Lower leg skin (tissue), 4 donors: ENCODE measurements around the gene TRUB1. TPM values are rescaled to one million over a fixed set of nuclear protein-coding genes. Genes with fewer than 3 reads are reported as not detected.

Experiments used
- DNase-seq, 2 donors: peaks; one replicate each; pipeline ENCODE4 v3.0.0-alpha.2; 2019; ENCODE audit warnings: low spot score in 2 of 2
- H3K4me3 ChIP-seq: fragments of 200-600 bp; sonication (generic); 2 replicates; pipeline ENCODE4 v1.5.1; 2017; ENCODE audit warnings: mild to moderate bottlenecking, low read depth; ENCODE audit not compliant: poor library complexity, severe bottlenecking
- CTCF ChIP-seq, 3 donors: fragments of 450-650 bp; IDR thresholded peaks; one replicate each; pipeline ENCODE4 v1.5.1; 2016; ENCODE audit warnings: antibody characterized with exemption in 3 of 3, mild to moderate bottlenecking in 3 of 3, moderate library complexity in 2 of 3
- POLR2A ChIP-seq, 2 donors: fragments of 450-650 bp; IDR thresholded peaks; one replicate each; pipeline ENCODE4 v1.6.1; 2016 to 2017; ENCODE audit warnings: antibody characterized with exemption in 2 of 2, mild to moderate bottlenecking in 1 of 2, moderate library complexity in 1 of 2
- WGBS, 2 donors: methylation state at CpG; one replicate each; pipeline ENCODE4 v1.1.5; 2018; 5-methylcytosine and 5-hydroxymethylcytosine counted together
- intact Hi-C: fragments of 100-400 bp; cut with DNase I; formaldehyde crosslinking; loops from one replicate; pipeline ENCODE4 v1.15.0; 2023; ENCODE audit warnings: low total_unique reads
- total RNA-seq, 4 donors: library from RNA; depleted of rRNA; stranded (reverse); fragments of >200 nt; gene quantifications; one replicate each; pipeline ENCODE4 v1.1.0, GENCODE V29; 2016

Gene TRUB1
- total RNA-seq, 4 donors from 2014 or later: 8.5 to 21.2 (median 13.3) TPM

GRCh38 chr10:115023715-115024114, 85.7 kb downstream of the TRUB1 start:
- TF ChIP-seq CTCF (IDR thresholded peaks at IDR 0.05) (no peak), POLR2A (IDR thresholded peaks at IDR 0.05) (no peak)
- 76 to 77% methylated on average over 8 of the region's 8 CpGs for WGBS, 2 donors
- H3K4me3 ChIP-seq: no peak overlapping the region
- DNase-seq: no peak
- intact Hi-C loops: no loop called here

GRCh38 chr10:115024371-115024770, 86.4 kb downstream of the TRUB1 start:
- 85 to 88% methylated on average over 9 of the region's 9 CpGs for WGBS, 2 donors
- no peak overlapping the region for H3K4me3 ChIP-seq
- intact Hi-C loops: no loop called here
- no peak for DNase-seq
- TF ChIP-seq CTCF (IDR thresholded peaks at IDR 0.05) (no peak), POLR2A (IDR thresholded peaks at IDR 0.05) (no peak)

- no peak for TF ChIP-seq CTCF (IDR thresholded peaks at IDR 0.05)
- TF ChIP-seq POLR2A (IDR thresholded peaks at IDR 0.05): no peak
- H3K4me3 ChIP-seq: no peak overlapping the region
- WGBS, 2 donors: 70 to 71% methylated on average over 13 of the region's 13 CpGs
- DNase-seq: no peak
- intact Hi-C loops: no loop called here
Observed at GRCh38 chr10:115026056-115026745, 88.2 kb downstream of the TRUB1 start.

- DNase-seq: no peak
- WGBS, 2 donors: 85 to 91% methylated on average over 7 of the region's 7 CpGs
- TF ChIP-seq CTCF (IDR thresholded peaks at IDR 0.05) (no peak), POLR2A (IDR thresholded peaks at IDR 0.05) (no peak)
- intact Hi-C loops: no loop called here
- no peak overlapping the region for H3K4me3 ChIP-seq
Observed at GRCh38 chr10:115026746-115027140, 88.7 kb downstream of the TRUB1 start.

Other genes starting within 250 kb of the TRUB1 start
- 10 to 100 TPM; 11.1 to 40.6 (median 18.0) TPM for gene FHIP2A, start 116.4 kb upstream of the TRUB1 start, total RNA-seq
- gene ATRNL1, start 155.2 kb downstream of the TRUB1 start, total RNA-seq: 1 to 10 TPM in 1 of 4 donors, under 1 TPM in 3; 0.34 to 1.1 (median 0.55) TPM